Liver (tissue), 9 donors: ENCODE results near the gene PDGFB. TPM values are rescaled to one million over a fixed set of nuclear protein-coding genes. Genes with fewer than 3 reads are reported as not detected.
A peak's percentile ranks its signal among the peaks of the same experiment; 100 is the strongest.

Source experiments
- DNase-seq: peaks from one replicate; pipeline ENCODE4 v3.0.0-alpha.2; 2017; ENCODE audit warnings: low spot score
- H3K27ac ChIP-seq, 2 donors: one replicate each; pipeline ENCODE4 v1.7.0; 2013; ENCODE audit warnings: inconsistent platforms in 2 of 2, low read length in 2 of 2, control low read depth in 1 of 2, low read depth in 1 of 2, mild to moderate bottlenecking in 1 of 2
- H3K27me3 ChIP-seq, 4 donors: one replicate each; pipeline versions ENCODE4 v1.6.1 to v1.7.0; 2013; ENCODE audit warnings: low read length in 3 of 4, inconsistent platforms in 1 of 4, mild to moderate bottlenecking in 1 of 4, moderate library complexity in 1 of 4; ENCODE audit not compliant: control insufficient read depth in 4 of 4, insufficient read depth in 4 of 4
- H3K36me3 ChIP-seq, 4 donors: one replicate each; pipeline versions ENCODE4 v1.6.1 to v1.7.0; 2013; ENCODE audit warnings: low read length in 3 of 4, mild to moderate bottlenecking in 3 of 4, low read depth in 1 of 4, moderate library complexity in 1 of 4; ENCODE audit not compliant: control insufficient read depth in 4 of 4, insufficient read depth in 3 of 4
- H3K4me1 ChIP-seq, 4 donors: one replicate each; pipeline versions ENCODE4 v1.6.1 to v1.7.0; 2013; ENCODE audit warnings: low read length in 3 of 4, mild to moderate bottlenecking in 3 of 4, moderate library complexity in 1 of 4; ENCODE audit not compliant: control insufficient read depth in 4 of 4, insufficient read depth in 4 of 4
- H3K4me3 ChIP-seq, 3 donors: one replicate each; pipeline versions ENCODE4 v1.6.1 to v1.7.0; 2013; ENCODE audit warnings: low read length in 3 of 3, control low read depth in 1 of 3, low read depth in 1 of 3, mild to moderate bottlenecking in 1 of 3
- H3K9ac ChIP-seq, 2 donors: one replicate each; pipeline ENCODE4 v1.7.0; 2013; ENCODE audit warnings: low read length in 2 of 2, mild to moderate bottlenecking in 2 of 2, moderate library complexity in 2 of 2, control low read depth in 1 of 2, low read depth in 1 of 2
- H3K9me3 ChIP-seq, 4 donors: one replicate each; pipeline versions ENCODE4 v1.6.1 to v1.7.0; 2013; ENCODE audit warnings: low read length in 3 of 4; ENCODE audit not compliant: control insufficient read depth in 4 of 4
- ATF3 ChIP-seq: IDR thresholded peaks from 2 replicates; pipeline ENCODE4 v1.6.1; 2016; ENCODE audit warnings: antibody characterized with exemption
- EGR1 ChIP-seq, 2 donors: IDR thresholded peaks; 2 replicates each; pipeline ENCODE4 v1.6.1; 2016 to 2018; ENCODE audit warnings: antibody characterized with exemption in 2 of 2, low read depth in 2 of 2
- FOXA1 ChIP-seq: IDR thresholded peaks from 2 replicates; pipeline ENCODE4 v1.6.1; 2016; ENCODE audit warnings: antibody characterized with exemption
- FOXA2 ChIP-seq: IDR thresholded peaks from 2 replicates; pipeline ENCODE4 v1.6.1; 2016; ENCODE audit warnings: antibody characterized with exemption
- GABPA ChIP-seq, 2 donors: IDR thresholded peaks in 1 of 2; conservative IDR thresholded peaks in 1 of 2; 2 replicates each; pipeline ENCODE4 v1.6.1; 2016; ENCODE audit warnings: antibody characterized with exemption in 2 of 2, mild to moderate bottlenecking in 1 of 2, moderate library complexity in 1 of 2
- HNF4A ChIP-seq, 2 donors: conservative IDR thresholded peaks; 2 replicates each; pipeline ENCODE4 v1.6.1; 2016; ENCODE audit warnings: antibody characterized with exemption in 2 of 2, mild to moderate bottlenecking in 2 of 2
- HNF4G ChIP-seq: IDR thresholded peaks from 2 replicates; pipeline ENCODE4 v1.6.1; 2016; ENCODE audit warnings: antibody characterized with exemption
- JUND ChIP-seq, 2 donors: IDR thresholded peaks; 2 replicates each; pipeline ENCODE4 v1.6.1; 2016; ENCODE audit warnings: antibody characterized with exemption in 2 of 2
- MAX ChIP-seq: IDR thresholded peaks from 2 replicates; pipeline ENCODE4 v1.6.1; 2016; ENCODE audit warnings: antibody characterized with exemption
- NR2F2 ChIP-seq: IDR thresholded peaks from 2 replicates; pipeline ENCODE4 v1.6.1; 2016; ENCODE audit warnings: antibody characterized with exemption
- RAD21 ChIP-seq, 2 donors: IDR thresholded peaks; 2 replicates each; pipeline ENCODE4 v1.6.1; 2016; ENCODE audit warnings: antibody characterized with exemption in 2 of 2, mild to moderate bottlenecking in 2 of 2
- REST ChIP-seq: IDR thresholded peaks from 2 replicates; pipeline ENCODE4 v1.6.1; 2016; ENCODE audit warnings: antibody characterized with exemption, mild to moderate bottlenecking
- RXRA ChIP-seq, 2 donors: IDR thresholded peaks; 2 replicates each; pipeline ENCODE4 v1.6.1; 2017 to 2018; ENCODE audit warnings: antibody characterized with exemption in 2 of 2, mild to moderate bottlenecking in 1 of 2
- SP1 ChIP-seq: IDR thresholded peaks from 2 replicates; pipeline ENCODE4 v1.6.1; 2018; ENCODE audit warnings: antibody characterized with exemption, mild to moderate bottlenecking
- TAF1 ChIP-seq: conservative IDR thresholded peaks from 2 replicates; pipeline ENCODE4 v1.6.1; 2016; ENCODE audit warnings: antibody characterized with exemption, mild to moderate bottlenecking
- YY1 ChIP-seq: IDR thresholded peaks from 2 replicates; pipeline ENCODE4 v1.6.1; 2016; ENCODE audit warnings: antibody characterized with exemption, mild to moderate bottlenecking
- WGBS: extraction: QIAGEN DNeasy Blood & Tissue Kit; methylation state at CpG from one replicate; pipeline ENCODE4 v1.1.7; 2013; 5-methylcytosine and 5-hydroxymethylcytosine counted together
- polyA plus RNA-seq, 2 donors: library from polyadenylated mRNA; stranded (reverse) in 1 of 2; unstranded in 1 of 2; fragments of 200-250 nt in 1 of 2; fragments of >200 nt in 1 of 2; fragmentation: Nextera tagmentation in 1 of 2; extraction: Ambion mirVana in 1 of 2; gene quantifications; one replicate each; pipeline versions ENCODE4 v1.2.1 to v1.2.3, GENCODE V29; 2013 to 2015
- total RNA-seq, 2 donors: library from RNA; depleted of rRNA; stranded (reverse); fragments of >200 nt; gene quantifications; one replicate each; pipeline ENCODE4 v1.2.3, GENCODE V29; 2014
- TF ChIP-seq, protein P1 (sequence below): IDR thresholded peaks from 2 replicates; pipeline ENCODE4 v1.6.1; 2016; ENCODE audit warnings: antibody characterized with exemption
- TF ChIP-seq, protein P2 (sequence below): fragments of 150-350 bp; IDR thresholded peaks from 2 replicates; pipeline ENCODE4 v1.5.1; 2017; ENCODE audit warnings: improper control_type of control experiment, low read depth, low read length; ENCODE audit not compliant: missing input control
- donor health status: healthy.
- donor health status: healthy.
- donor health status: healthy.
- donor health status: healthy.
- donor health status: healthy.

Gene PDGFB
- total and polyA plus RNA-seq, 4 donors = 0.25 to 4.5 (median 1.7) TPM

GRCh38 chr22:39284983-39285382 lies 40.2 kb upstream of the PDGFB start:
- no peaks in the 10 kb centered on the region for H3K27me3 ChIP-seq
- no peak for DNase-seq
- no peak overlapping the region for H3K9ac ChIP-seq
- H3K4me3 ChIP-seq = no peak overlapping the region
- H3K4me1 ChIP-seq = peaks cover 7 to 18% (median 13%) of the 10 kb centered on the region in 4 donors
- no peaks in the 10 kb centered on the region for H3K36me3 ChIP-seq
- peaks cover 0 to 6% (median 2%) of the 10 kb centered on the region in 4 donors for H3K9me3 ChIP-seq
- no peak overlapping the region for H3K27ac ChIP-seq
- 89% methylated on average over 3 of the region's 3 CpGs for WGBS
- TF ChIP-seq NR2F2 = no peak
- no peak for TF ChIP-seq ATF3
- TF ChIP-seq EGR1 (IDR thresholded peaks at IDR 0.05; ENCODE audit: low read depth in 2 of 2) = no peak
- no peak for TF ChIP-seq RXRA (IDR thresholded peaks at IDR 0.05)
- TF ChIP-seq RAD21 (IDR thresholded peaks at IDR 0.05) = no peak
- no peak for TF ChIP-seq REST
- TF ChIP-seq TAF1 = no peak
- TF ChIP-seq YY1 = no peak
- TF ChIP-seq MAX = no peak
- no peak for TF ChIP-seq SP1
- no peak for TF ChIP-seq JUND (IDR thresholded peaks at IDR 0.05)
- TF ChIP-seq FOXA1 = no peak
- no peak for TF ChIP-seq HNF4G
- no peak for TF ChIP-seq FOXA2

DNA sequence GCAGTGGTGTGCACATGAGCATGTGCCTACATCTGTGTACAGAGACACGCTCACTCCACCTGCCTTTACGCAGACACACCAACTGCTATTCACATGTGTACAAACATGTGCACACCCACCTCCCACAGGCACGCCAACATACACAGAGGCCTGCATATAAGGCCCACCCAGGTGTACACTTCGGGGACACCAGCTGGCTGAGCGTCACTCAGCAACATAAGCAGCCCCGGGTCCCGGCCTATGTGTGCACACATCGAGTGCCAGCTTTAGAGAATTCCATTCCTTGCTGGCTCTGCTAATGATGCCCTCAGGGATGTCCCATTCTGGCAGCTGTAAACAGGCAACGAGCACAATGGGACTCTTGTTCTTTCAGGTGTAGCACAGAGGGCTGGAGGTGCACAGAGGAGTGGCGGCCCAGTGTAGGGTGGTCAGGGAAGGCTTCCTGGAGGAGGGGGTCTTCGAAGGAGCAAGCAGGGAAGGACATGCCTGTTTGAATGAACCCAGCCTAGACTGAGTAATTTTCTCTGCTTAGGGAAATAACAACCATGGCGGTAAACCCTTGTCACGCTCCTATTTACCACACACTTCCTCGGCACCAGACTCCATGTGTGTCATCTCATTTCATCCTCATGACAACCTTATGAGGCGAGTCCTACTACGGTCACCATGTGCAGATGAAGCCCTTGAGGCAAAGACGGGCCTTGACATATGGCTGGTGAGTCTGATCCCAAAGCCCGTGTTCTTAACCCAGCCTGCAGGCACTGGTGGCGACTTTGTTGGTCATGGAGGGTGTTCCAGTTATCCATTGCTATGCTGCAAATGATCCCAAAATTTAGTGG lies 39.6 kb upstream of the PDGFB start:
- Histone ChIP-seq H3K27me3 (no peaks in the 10 kb centered on the region), H3K4me1 (peaks cover 1 to 12% (median 8%) of the 10 kb centered on the region in 4 donors), H3K9ac (no peak overlapping the region), H3K36me3 (no peaks in the 10 kb centered on the region), H3K4me3 (no peak overlapping the region), H3K9me3 (peaks cover 0 to 6% (median 2%) of the 10 kb centered on the region in 4 donors), H3K27ac (peak overlapping the region in 1 of 2 donors; percentile 50)
- DNase-seq = no peak
- 90% methylated on average over 19 of the region's 19 CpGs for WGBS
- TF ChIP-seq EGR1 (IDR thresholded peaks at IDR 0.05; ENCODE audit: low read depth in 2 of 2) = no peak
- TF ChIP-seq HNF4A (conservative IDR thresholded peaks at IDR 0.05) = no peak
- no peak for TF ChIP-seq NR2F2
- TF ChIP-seq ATF3 = no peak
- TF ChIP-seq FOXA2 = no peak
- no peak for TF ChIP-seq GABPA (IDR thresholded peaks at IDR 0.05 in 1 of 2, conservative IDR thresholded peaks at IDR 0.05 in 1 of 2)
- no peak for TF ChIP-seq RAD21 (IDR thresholded peaks at IDR 0.05)
- TF ChIP-seq FOXA1 = no peak
- TF ChIP-seq REST = no peak
- TF ChIP-seq, protein P1, sequence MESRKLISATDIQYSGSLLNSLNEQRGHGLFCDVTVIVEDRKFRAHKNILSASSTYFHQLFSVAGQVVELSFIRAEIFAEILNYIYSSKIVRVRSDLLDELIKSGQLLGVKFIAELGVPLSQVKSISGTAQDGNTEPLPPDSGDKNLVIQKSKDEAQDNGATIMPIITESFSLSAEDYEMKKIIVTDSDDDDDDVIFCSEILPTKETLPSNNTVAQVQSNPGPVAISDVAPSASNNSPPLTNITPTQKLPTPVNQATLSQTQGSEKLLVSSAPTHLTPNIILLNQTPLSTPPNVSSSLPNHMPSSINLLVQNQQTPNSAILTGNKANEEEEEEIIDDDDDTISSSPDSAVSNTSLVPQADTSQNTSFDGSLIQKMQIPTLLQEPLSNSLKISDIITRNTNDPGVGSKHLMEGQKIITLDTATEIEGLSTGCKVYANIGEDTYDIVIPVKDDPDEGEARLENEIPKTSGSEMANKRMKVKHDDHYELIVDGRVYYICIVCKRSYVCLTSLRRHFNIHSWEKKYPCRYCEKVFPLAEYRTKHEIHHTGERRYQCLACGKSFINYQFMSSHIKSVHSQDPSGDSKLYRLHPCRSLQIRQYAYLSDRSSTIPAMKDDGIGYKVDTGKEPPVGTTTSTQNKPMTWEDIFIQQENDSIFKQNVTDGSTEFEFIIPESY = no peak
- no peak for TF ChIP-seq MAX
- no peak for TF ChIP-seq TAF1
- TF ChIP-seq RXRA (IDR thresholded peaks at IDR 0.05) = no peak
- TF ChIP-seq YY1 = no peak
- no peak for TF ChIP-seq JUND (IDR thresholded peaks at IDR 0.05)
- no peak for TF ChIP-seq SP1
- TF ChIP-seq, protein P2, sequence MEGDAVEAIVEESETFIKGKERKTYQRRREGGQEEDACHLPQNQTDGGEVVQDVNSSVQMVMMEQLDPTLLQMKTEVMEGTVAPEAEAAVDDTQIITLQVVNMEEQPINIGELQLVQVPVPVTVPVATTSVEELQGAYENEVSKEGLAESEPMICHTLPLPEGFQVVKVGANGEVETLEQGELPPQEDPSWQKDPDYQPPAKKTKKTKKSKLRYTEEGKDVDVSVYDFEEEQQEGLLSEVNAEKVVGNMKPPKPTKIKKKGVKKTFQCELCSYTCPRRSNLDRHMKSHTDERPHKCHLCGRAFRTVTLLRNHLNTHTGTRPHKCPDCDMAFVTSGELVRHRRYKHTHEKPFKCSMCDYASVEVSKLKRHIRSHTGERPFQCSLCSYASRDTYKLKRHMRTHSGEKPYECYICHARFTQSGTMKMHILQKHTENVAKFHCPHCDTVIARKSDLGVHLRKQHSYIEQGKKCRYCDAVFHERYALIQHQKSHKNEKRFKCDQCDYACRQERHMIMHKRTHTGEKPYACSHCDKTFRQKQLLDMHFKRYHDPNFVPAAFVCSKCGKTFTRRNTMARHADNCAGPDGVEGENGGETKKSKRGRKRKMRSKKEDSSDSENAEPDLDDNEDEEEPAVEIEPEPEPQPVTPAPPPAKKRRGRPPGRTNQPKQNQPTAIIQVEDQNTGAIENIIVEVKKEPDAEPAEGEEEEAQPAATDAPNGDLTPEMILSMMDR = no peak
- no peak for TF ChIP-seq HNF4G
